Tibial artery (tissue), 4 donors: ENCODE data around the gene CFAP58.

ENCODE experiments used
- DNase-seq, 2 donors: peaks; one replicate each; pipeline ENCODE4 v3.0.0-alpha.2; 2019
- H3K27ac ChIP-seq, 2 donors: fragments of 200-600 bp; sonication (generic) in 1 of 2; 1 replicate in 1 of 2; 2 replicates in 1 of 2; pipeline ENCODE4 v1.5.1; 2018 to 2019; ENCODE audit warnings: mild to moderate bottlenecking in 1 of 2
- H3K27me3 ChIP-seq, 2 donors: fragments of 200-600 bp; sonication (generic) in 1 of 2; one replicate each; pipeline versions ENCODE4 v1.5.1 to v1.6.0; 2016 to 2019
- H3K36me3 ChIP-seq, 3 donors: fragments of 200-600 bp; sonication (generic) in 2 of 3; one replicate each; pipeline ENCODE4 v1.5.1; 2016 to 2019; ENCODE audit warnings: mild to moderate bottlenecking in 2 of 3
- H3K4me1 ChIP-seq, 4 donors: fragments of 200-600 bp; sonication (generic) in 2 of 4; 1 replicate in 3 of 4; 2 replicates in 1 of 4; pipeline ENCODE4 v1.5.1; 2016 to 2019
- H3K4me3 ChIP-seq, 2 donors: fragments of 200-600 bp; sonication (generic) in 1 of 2; 1 replicate in 1 of 2; 2 replicates in 1 of 2; pipeline ENCODE4 v1.5.1; 2018 to 2019; ENCODE audit warnings: mild to moderate bottlenecking in 2 of 2
- H3K9me3 ChIP-seq, 3 donors: fragments of 200-600 bp; sonication (generic) in 1 of 3; one replicate each; pipeline ENCODE4 v1.5.1; 2016 to 2019
- CTCF ChIP-seq, 2 experiments: fragments of 200-600 bp in 1 of 2; fragments of 450-650 bp in 1 of 2; IDR thresholded peaks; one replicate each; pipeline ENCODE4 v1.5.1; 2017 to 2019; ENCODE audit warnings: antibody characterized with exemption in 2 of 2, mild to moderate bottlenecking in 1 of 2, moderate library complexity in 1 of 2
- intact Hi-C: fragments of 100-400 bp; cut with DNase I; formaldehyde crosslinking; loops from one replicate; pipeline ENCODE4 v1.15.0; 2023; ENCODE audit warnings: low total_unique reads

The CFAP58 gene

GRCh38 chr10:104307576-104308438, 45.8 kb upstream of the CFAP58 start:
- Histone ChIP-seq H3K9me3 (no peaks in the 10 kb centered on the region), H3K27ac (peak overlapping the region; percentile 79 to 82), H3K4me3 (no peak overlapping the region), H3K4me1 (peaks cover 7 to 69% (median 47%) of the 10 kb centered on the region in 4 donors), H3K36me3 (peaks cover 0 to 15% (median 11%) of the 10 kb centered on the region in 3 donors), H3K27me3 (no peaks in the 10 kb centered on the region)
- DNase-seq: no peak
- intact Hi-C loops: no loop called here
- TF ChIP-seq CTCF (IDR thresholded peaks at IDR 0.05): no peak

- Histone ChIP-seq H3K36me3 (peaks cover 5 to 21% (median 18%) of the 10 kb centered on the region in 3 donors), H3K27me3 (no peaks in the 10 kb centered on the region), H3K9me3 (no peaks in the 10 kb centered on the region), H3K4me3 (no peak overlapping the region), H3K27ac (peak overlapping the region; percentile 79 to 82), H3K4me1 (peaks cover 7 to 69% (median 47%) of the 10 kb centered on the region in 4 donors)
- no peak for DNase-seq
- intact Hi-C loops: no loop called here
- TF ChIP-seq CTCF (IDR thresholded peaks at IDR 0.05): no peak
These were observed 45.2 kb upstream of the CFAP58 start for GRCh38 chr10:104308439-104308903.

- Histone ChIP-seq H3K4me1 (peaks cover 6 to 56% (median 44%) of the 10 kb centered on the region in 4 donors), H3K27me3 (no peaks in the 10 kb centered on the region), H3K4me3 (no peak overlapping the region), H3K36me3 (peaks cover 24 to 40% (median 36%) of the 10 kb centered on the region in 3 donors), H3K9me3 (no peaks in the 10 kb centered on the region), H3K27ac (peak overlapping the region; percentile 79 to 82)
- DNase-seq: peak; percentile 93 to 97
- no peak for TF ChIP-seq CTCF (IDR thresholded peaks at IDR 0.05)
- intact Hi-C loops: no loop called here
These were observed 43.4 kb upstream of the CFAP58 start for GRCh38 chr10:104309980-104310978.

GRCh38 chr10:104311184-104311720, 42.4 kb upstream of the CFAP58 start:
- Histone ChIP-seq H3K4me3 (no peak overlapping the region), H3K27ac (peak overlapping the region; percentile 79 to 82), H3K27me3 (no peaks in the 10 kb centered on the region), H3K4me1 (peaks cover 0 to 51% (median 36%) of the 10 kb centered on the region in 4 donors), H3K9me3 (no peaks in the 10 kb centered on the region), H3K36me3 (peaks cover 30 to 47% (median 41%) of the 10 kb centered on the region in 3 donors)
- DNase-seq: no peak
- no peak for TF ChIP-seq CTCF (IDR thresholded peaks at IDR 0.05)
- intact Hi-C loops: no loop called here
